Measurements from ENCODE around the gene MOB4. TPM values are rescaled to one million over a fixed set of nuclear protein-coding genes. Genes with fewer than 3 reads are reported as not detected.

The MOB4 gene
- total RNA-seq, 1 experiment from 2014 or later, result 44.5 TPM

DNA sequence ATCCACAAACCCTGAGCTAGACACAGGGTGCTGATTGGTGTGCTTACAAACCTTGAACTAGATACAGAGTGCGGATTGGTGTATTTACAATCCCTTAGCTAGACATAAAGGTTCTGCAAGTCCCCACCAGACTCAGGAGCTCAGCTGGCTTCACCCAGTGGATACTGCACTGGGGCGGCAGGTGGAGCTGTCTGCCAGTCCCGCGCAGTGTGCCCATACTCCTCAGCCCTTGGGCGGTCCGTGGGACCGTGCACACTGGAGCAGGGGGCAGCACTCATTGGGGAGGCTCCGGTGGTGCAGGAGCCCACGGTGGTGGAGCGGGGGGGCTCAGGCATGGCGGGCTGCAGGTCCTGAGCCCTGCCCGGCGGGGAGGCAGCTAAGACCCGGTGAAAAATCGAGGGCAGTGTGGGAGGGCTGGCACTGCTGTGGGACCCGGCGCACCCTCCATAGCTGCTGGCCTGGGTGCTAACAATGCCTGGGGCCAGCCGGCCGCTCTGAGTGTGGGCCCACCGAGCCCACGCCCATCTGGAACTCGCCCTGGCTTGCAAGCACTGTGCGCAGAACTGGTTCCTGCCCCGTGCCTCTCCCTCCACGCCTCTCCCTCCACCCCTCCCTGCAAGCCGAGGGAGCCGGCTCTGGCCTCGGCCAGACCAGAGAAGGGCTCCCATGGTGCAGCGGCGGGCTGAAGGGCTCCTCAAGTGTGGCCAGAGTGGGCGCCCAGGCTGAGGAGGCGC lies 75.6 kb downstream of the MOB4 start:
- no peak for DNase-seq (ENCODE audit: low spot score)

GRCh38 chr2:197596766-197597165 lies 80.9 kb downstream of the MOB4 start:
- DNase-seq (ENCODE audit: low spot score), result no peak

- DNase-seq (ENCODE audit: low spot score), result no peak
Observed at GRCh38 chr2:197597166-197597565, 81.3 kb downstream of the MOB4 start.

GRCh38 chr2:197598450-197598849 lies 82.6 kb downstream of the MOB4 start:
- DNase-seq (ENCODE audit: low spot score), result no peak

GRCh38 chr2:197599285-197599965 lies 83.6 kb downstream of the MOB4 start:
- DNase-seq (ENCODE audit: low spot score), result peak; percentile 27

DNA sequence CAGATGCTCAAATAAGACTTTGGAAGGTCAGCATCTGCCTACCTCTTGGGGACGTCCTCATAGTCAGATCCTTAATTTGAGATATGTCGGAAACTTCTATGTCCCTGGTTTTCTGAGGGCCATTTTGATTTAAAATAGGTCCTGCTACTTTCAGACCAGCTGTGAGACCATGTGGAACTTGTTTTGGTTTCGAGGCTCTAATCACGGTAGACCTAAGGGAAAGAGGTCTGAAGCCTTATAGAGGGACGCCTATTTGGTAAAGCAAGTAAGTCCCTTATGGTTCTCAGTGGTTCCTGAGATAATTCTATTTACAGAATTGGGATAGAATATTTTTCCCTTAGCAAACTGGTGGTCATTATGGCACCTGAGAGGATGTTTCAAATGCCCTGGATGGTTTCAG lies 84.4 kb downstream of the MOB4 start:
- DNase-seq (ENCODE audit: low spot score), result no peak

DNA sequence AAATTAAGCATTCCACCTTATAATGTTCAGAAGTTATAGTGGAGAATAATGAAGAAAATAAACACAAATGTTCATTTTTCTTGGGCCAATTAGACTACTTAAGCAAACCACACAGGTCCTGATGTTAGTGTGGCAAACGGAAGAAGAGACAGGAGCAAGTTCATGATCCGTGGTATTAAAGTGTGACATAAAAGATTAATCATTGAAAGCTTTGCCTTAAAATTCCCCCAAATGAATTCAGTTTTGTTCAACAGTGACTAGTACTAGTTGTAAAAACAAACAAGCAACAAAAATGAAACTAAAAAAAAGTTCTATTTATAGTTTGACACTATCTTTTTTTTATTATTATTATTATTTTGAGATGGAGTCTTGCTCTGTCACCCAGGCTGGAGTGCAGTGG lies 85.9 kb downstream of the MOB4 start:
- DNase-seq (ENCODE audit: low spot score), result no peak

Other genes with a start within 250 kb of the MOB4 start
- 1.9 and 4.0 TPM in 2 replicates for gene ANKRD44, start 205.3 kb upstream of the MOB4 start, total RNA-seq (2014; rRNA removed; shearing (Covaris generic))
- gene SF3B1, start 81.0 kb upstream of the MOB4 start, total RNA-seq (2014; rRNA removed; shearing (Covaris generic)), result 155 and 279 TPM in 2 replicates
- 28.0 and 28.8 TPM in 2 replicates for gene COQ10B, start 62.5 kb upstream of the MOB4 start, total RNA-seq (2014; rRNA removed; shearing (Covaris generic))
- gene HSPD1, start 16.2 kb upstream of the MOB4 start, total RNA-seq (2014; rRNA removed; shearing (Covaris generic)), result 364 and 452 TPM in 2 replicates
- gene HSPE1, start 15.7 kb upstream of the MOB4 start, total RNA-seq (2014; rRNA removed; shearing (Covaris generic)), result 328 and 511 TPM in 2 replicates
- 0.33 and 1.5 TPM in 2 replicates for gene RFTN2, start 159.5 kb downstream of the MOB4 start, total RNA-seq (2014; rRNA removed; shearing (Covaris generic))
- gene MARS2, start 189.3 kb downstream of the MOB4 start, total RNA-seq (2014; rRNA removed; shearing (Covaris generic)), result 1.7 and 4.1 TPM in 2 replicates